ENCODE results near the gene TMEM132C.

The TMEM132C gene

DNA sequence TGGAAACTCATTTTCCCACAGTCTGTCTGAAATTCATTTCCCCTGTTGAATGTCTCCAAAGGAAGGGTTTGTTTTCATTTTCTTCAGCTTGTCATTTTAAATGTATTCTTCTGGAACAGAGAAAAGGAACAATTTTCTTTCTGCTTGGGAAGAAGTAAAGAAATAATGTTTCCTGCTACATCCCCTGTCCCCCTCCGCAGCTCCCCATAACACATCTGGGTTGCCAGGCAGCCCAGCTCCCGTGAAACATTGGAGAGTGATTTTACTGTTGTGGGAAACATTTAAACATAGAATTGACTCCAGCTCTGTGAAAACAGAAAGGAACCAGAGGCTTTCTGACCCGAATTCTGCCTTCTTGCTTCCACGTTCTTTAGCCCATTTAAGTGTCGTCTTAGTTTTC, 159.5 kb downstream of the TMEM132C start:
- H3F3A ChIP-seq (ENCODE audit: control insufficient read depth, insufficient read depth) = no peaks in the 10 kb centered on the region
- H3K27me3 ChIP-seq (ENCODE audit: control insufficient read depth, low read length) = no peaks in the 10 kb centered on the region
- H3K4me1 ChIP-seq (ENCODE audit: control insufficient read depth, low read length) = no peaks in the 10 kb centered on the region
- no peak overlapping the region for H3K27ac ChIP-seq (ENCODE audit: low read depth, low read length)
- H3K9me3 ChIP-seq (ENCODE audit: control insufficient read depth, insufficient read depth, low read length) = no peaks in the 10 kb centered on the region
- no peaks in the 10 kb centered on the region for H3K36me3 ChIP-seq (ENCODE audit: control insufficient read depth, low read length)
- no peak overlapping the region for H3K4me2 ChIP-seq (ENCODE audit: low read length)
- no peaks in the 10 kb centered on the region for H3K9me2 ChIP-seq (replicated peaks; ENCODE audit: control insufficient read depth, low read length)
- no peaks in the 10 kb centered on the region for H3K79me2 ChIP-seq (ENCODE audit: control insufficient read depth, low read length)
- H3K4me3 ChIP-seq (ENCODE audit: low read length) = no peak overlapping the region
- no peaks in the 10 kb centered on the region for H4K20me1 ChIP-seq (ENCODE audit: control insufficient read depth, insufficient read depth, low read depth, low read length)
- TF ChIP-seq EZH2phosphoT487 (IDR thresholded peaks at IDR 0.05; ENCODE audit: borderline replicate concordance, low read length) (no peak), CTCF (IDR thresholded peaks at IDR 0.05; ENCODE audit: low read depth, low read length, poor library complexity, severe bottlenecking) (no peak)

GRCh38 chr12:128439796-128440195, 172.8 kb downstream of the TMEM132C start:
- no peaks in the 10 kb centered on the region for H3K9me3 ChIP-seq (ENCODE audit: control insufficient read depth, insufficient read depth, low read length)
- no peaks in the 10 kb centered on the region for H3F3A ChIP-seq (ENCODE audit: control insufficient read depth, insufficient read depth)
- H3K9me2 ChIP-seq (replicated peaks; ENCODE audit: control insufficient read depth, low read length) = no peaks in the 10 kb centered on the region
- no peaks in the 10 kb centered on the region for H3K36me3 ChIP-seq (ENCODE audit: control insufficient read depth, low read length)
- no peak overlapping the region for H3K4me2 ChIP-seq (ENCODE audit: low read length)
- H3K4me1 ChIP-seq (ENCODE audit: control insufficient read depth, low read length) = no peaks in the 10 kb centered on the region
- H3K27me3 ChIP-seq (ENCODE audit: control insufficient read depth, low read length) = no peaks in the 10 kb centered on the region
- TF ChIP-seq EZH2phosphoT487 (IDR thresholded peaks at IDR 0.05; ENCODE audit: borderline replicate concordance, low read length) (no peak), CTCF (IDR thresholded peaks at IDR 0.05; ENCODE audit: low read depth, low read length, poor library complexity, severe bottlenecking) (no peak)
- H3K27ac ChIP-seq (ENCODE audit: low read depth, low read length) = no peak overlapping the region
- no peaks in the 10 kb centered on the region for H4K20me1 ChIP-seq (ENCODE audit: control insufficient read depth, insufficient read depth, low read depth, low read length)
- H3K79me2 ChIP-seq (ENCODE audit: control insufficient read depth, low read length) = no peaks in the 10 kb centered on the region
- H3K4me3 ChIP-seq (ENCODE audit: low read length) = no peak overlapping the region

DNA sequence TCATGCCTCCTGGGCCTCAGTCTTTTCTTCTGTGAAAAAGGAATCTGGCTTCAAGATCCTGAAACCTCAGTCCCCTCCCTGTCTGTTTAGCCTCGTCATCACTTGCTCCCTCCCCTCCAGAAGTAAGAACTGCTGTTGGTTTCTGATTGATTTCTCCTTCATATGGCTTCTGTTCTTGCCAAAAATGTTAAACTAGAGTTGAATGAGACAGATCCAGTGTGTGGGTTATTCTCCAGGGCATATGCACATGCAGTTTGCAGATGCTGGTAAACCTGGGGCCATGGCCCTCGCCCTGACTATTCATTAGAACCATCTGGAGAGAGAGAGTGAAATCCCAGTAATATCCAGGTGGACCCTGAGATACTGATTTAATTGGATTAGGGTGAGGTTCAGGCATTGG, 175.1 kb downstream of the TMEM132C start:
- no peak overlapping the region for H3K4me2 ChIP-seq (ENCODE audit: low read length)
- H3K9me2 ChIP-seq (replicated peaks; ENCODE audit: control insufficient read depth, low read length) = no peaks in the 10 kb centered on the region
- no peaks in the 10 kb centered on the region for H3K36me3 ChIP-seq (ENCODE audit: control insufficient read depth, low read length)
- H4K20me1 ChIP-seq (ENCODE audit: control insufficient read depth, insufficient read depth, low read depth, low read length) = no peaks in the 10 kb centered on the region
- no peaks in the 10 kb centered on the region for H3F3A ChIP-seq (ENCODE audit: control insufficient read depth, insufficient read depth)
- no peak overlapping the region for H3K4me3 ChIP-seq (ENCODE audit: low read length)
- H3K27me3 ChIP-seq (ENCODE audit: control insufficient read depth, low read length) = no peaks in the 10 kb centered on the region
- TF ChIP-seq EZH2phosphoT487 (IDR thresholded peaks at IDR 0.05; ENCODE audit: borderline replicate concordance, low read length) = no peak
- no peak for TF ChIP-seq CTCF (IDR thresholded peaks at IDR 0.05; ENCODE audit: low read depth, low read length, poor library complexity, severe bottlenecking)
- no peak overlapping the region for H3K27ac ChIP-seq (ENCODE audit: low read depth, low read length)
- no peaks in the 10 kb centered on the region for H3K79me2 ChIP-seq (ENCODE audit: control insufficient read depth, low read length)
- H3K9me3 ChIP-seq (ENCODE audit: control insufficient read depth, insufficient read depth, low read length) = no peaks in the 10 kb centered on the region
- H3K4me1 ChIP-seq (ENCODE audit: control insufficient read depth, low read length) = no peaks in the 10 kb centered on the region

- Histone ChIP-seq H3K4me2 (ENCODE audit: low read length) (no peak overlapping the region), H3K79me2 (ENCODE audit: control insufficient read depth, low read length) (no peaks in the 10 kb centered on the region), H3F3A (ENCODE audit: control insufficient read depth, insufficient read depth) (no peaks in the 10 kb centered on the region), H3K9me2 (replicated peaks; ENCODE audit: control insufficient read depth, low read length) (no peaks in the 10 kb centered on the region), H3K27me3 (ENCODE audit: control insufficient read depth, low read length) (no peaks in the 10 kb centered on the region), H3K9me3 (ENCODE audit: control insufficient read depth, insufficient read depth, low read length) (no peaks in the 10 kb centered on the region), H4K20me1 (ENCODE audit: control insufficient read depth, insufficient read depth, low read depth, low read length) (no peaks in the 10 kb centered on the region), H3K36me3 (ENCODE audit: control insufficient read depth, low read length) (no peaks in the 10 kb centered on the region), H3K4me3 (ENCODE audit: low read length) (no peak overlapping the region), H3K4me1 (ENCODE audit: control insufficient read depth, low read length) (no peaks in the 10 kb centered on the region), H3K27ac (ENCODE audit: low read depth, low read length) (no peak overlapping the region)
- no peak for TF ChIP-seq CTCF (IDR thresholded peaks at IDR 0.05; ENCODE audit: low read depth, low read length, poor library complexity, severe bottlenecking)
- no peak for TF ChIP-seq EZH2phosphoT487 (IDR thresholded peaks at IDR 0.05; ENCODE audit: borderline replicate concordance, low read length)
Observed at GRCh38 chr12:128444598-128444997, 177.6 kb downstream of the TMEM132C start.

Data from DOHH2 (cell line).